Stimulated activated CD4-positive, alpha-beta T cell treated with anti-CD3 and anti-CD28 coated beads, Interleukin-2, amount 100 ng/mL, for 24 hours (primary cell): ENCODE data around the gene TMEM119.
"Not testable (repeated sequence)": the region's sequence is repeated elsewhere in the genome, so short reads cannot be mapped to it uniquely, and the experiment has no call there.

Source experiments
- DNase-seq, 2 donors: peaks; one replicate each; pipeline ENCODE4 v3.0.0-alpha.2; 2020

Gene TMEM119

GRCh38 chr12:108634341-108634751, 36.5 kb upstream of the TMEM119 start:
- peak; percentile 54 to 59 for DNase-seq

DNA sequence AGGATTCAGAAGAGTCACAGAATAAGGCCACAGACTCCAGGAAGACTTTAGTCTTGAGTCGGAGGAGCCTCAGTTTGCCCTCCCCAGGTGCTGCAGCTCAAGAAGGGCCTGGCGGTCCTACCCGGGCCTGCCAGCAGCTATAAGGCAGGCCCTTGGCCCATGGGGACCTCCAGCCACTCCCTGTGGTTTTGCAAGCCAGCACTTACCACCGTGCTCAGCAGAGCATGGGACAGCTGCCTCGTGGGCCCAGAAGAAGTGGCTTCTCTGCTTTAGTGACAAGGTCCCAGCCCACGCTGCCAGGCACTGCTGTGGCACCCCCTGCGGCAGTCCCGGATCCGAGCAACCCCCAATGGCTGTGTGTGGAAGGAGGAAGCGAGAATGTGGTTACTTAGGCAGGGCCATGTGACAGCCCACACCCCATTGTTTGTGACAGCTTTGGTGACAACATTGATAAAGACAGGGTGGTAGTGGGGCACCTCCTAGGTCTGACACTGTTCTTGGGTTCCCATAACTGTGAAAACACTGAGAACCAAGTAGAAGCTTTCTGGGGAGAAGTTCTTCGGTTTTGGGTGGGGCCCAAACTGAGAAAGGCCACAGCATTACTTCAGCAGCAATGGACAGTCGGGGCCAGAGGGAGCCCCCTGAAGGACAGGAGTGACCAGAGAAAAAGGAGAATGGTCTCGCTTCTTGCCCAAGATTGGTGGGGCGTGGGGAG, 35.8 kb upstream of the TMEM119 start, which contains the start of gene SELPLG:
SELPLG (minus strand) TSS at position 361 of the 715 bp plus-strand sequence. CDS start 9,587 bp downstream, outside the sequence.
- DNase-seq: peak; percentile 80 to 82

GRCh38 chr12:108633081-108633533, 35.2 kb upstream of the TMEM119 start:
- DNase-seq: peak in 1 of 2 donors; percentile 11

DNA sequence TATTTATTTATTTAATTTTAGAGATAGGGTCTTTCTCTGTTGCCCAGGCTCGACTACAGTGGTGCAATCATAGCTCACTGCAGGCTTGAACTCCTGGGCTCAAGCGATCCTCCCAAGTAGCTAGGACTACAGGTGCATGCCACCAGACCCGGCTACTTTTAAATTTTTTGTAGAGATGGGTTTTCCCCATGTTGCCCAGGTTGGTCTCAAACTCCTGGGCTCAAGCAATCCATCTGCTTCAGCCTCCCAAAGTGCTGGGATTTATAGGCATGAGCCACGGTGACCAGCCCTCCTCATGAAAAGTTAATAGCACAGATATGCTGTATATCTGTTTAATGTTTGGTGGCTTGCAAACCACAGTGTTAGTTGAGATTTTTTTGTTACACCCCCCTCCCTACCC, 33.4 kb upstream of the TMEM119 start:
- DNase-seq: not testable (repeated sequence)

GRCh38 chr12:108630481-108631207, 32.8 kb upstream of the TMEM119 start:
- peak in 1 of 2 donors; percentile 17 for DNase-seq

DNA sequence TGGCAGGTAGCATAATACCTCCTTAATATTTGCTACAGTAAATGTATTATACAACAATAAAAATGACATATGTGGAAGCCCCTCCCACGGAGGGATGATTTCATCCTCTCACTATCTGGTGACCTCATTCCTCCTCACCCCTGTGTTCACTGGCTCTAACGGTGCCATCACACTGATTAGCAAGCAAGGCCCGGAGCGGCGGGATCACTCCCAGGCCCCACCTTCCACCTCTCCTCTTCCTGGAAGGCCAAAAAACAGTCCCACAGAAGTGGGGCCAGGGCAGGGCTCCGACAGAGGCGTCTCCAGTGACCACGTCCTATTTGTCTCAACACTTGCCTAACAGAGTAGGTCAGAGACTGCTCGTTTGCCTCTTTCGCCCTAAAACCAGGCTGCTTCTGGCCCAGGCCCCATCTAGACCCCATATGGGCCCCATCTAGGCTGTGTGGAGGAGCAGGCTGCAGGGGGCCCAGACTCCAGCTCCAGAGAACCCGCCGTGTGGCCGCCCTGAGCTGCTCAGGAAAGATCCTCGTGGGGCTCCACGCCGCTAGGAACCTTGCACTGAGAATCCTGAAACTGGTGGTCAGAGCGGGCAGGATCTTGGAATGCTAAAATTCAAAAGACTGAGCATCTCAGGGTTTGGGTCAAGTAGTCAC, 32.1 kb upstream of the TMEM119 start:
- peak; percentile 63 to 67 for DNase-seq

GRCh38 chr12:108629151-108629550, 31.3 kb upstream of the TMEM119 start:
- DNase-seq: peak in 1 of 2 donors; percentile 20

- no peak for DNase-seq
Measured at GRCh38 chr12:108627134-108627920, 29.4 kb upstream of the TMEM119 start.

DNA sequence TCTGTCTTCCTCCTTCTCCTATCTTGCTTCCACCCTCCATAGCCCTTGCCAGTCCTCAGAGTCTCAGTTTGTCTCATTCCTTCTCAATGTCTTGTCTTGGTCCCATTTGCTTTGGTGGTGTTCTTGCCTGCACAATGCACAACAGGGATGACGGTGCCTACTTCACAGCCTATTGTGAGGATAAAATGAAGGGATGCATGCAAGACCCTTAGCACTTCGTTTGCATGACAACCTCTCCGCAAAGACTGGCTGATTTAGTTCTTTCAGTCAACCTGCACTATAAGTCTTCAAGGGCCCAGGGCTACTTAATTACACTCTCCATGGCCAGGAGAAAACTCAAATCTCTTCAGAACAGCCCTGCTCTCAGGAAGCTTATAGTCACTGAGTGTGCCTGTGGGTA, 27.3 kb upstream of the TMEM119 start:
- DNase-seq: no peak

DNA sequence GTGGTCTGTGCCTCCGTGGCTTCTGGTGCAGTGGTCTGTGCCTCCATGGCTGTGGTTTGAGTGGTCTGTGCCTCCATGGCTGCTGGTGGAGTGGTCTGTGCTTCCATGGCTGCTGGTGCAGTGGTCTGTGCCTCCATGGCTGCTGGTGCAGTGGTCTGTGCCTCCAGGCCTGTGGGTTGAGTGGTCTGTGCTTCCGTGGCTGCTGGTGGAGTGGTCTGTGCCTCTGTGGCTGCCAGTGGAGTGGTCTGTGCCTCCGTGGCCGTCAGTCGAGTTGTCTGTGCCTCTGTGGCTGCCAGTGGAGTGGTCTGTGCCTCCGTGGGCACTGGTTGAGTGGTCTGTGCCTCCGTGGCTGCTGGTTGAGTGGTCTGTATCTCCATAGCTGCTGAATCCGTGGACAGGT, 25.7 kb upstream of the TMEM119 start:
- no peak for DNase-seq

DNA sequence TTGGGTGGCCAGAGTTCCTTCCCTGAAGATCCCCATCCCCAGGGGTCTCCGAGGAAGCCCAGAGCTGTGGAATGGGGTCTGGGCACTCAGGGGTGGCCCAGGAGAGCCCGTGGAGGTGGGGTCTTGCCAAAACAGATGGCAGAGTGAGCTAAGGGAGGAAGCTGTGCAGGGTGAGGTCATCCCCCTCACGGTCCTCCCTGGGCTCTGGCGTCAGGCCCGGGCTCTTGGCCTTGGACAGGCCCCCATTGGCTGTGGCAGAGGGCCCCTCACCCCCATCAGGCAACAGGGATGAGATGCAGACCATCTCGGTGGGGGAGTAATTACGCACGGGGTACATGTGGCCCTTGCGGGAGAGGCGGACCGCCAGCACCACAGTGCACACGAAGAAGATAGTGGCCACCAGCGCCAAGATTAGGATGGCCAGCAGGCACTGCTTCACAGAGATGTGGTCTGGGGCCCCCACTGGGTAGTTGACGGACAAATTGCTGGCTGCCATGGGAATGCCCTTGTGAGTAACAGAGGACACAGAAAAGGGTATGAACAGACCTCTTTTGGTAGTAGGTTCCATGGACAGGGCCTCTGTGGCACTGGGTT, 25.1 kb upstream of the TMEM119 start:
- no peak for DNase-seq

GRCh38 chr12:108622421-108622820, 24.5 kb upstream of the TMEM119 start:
- DNase-seq: no peak

- no peak for DNase-seq
Measured at GRCh38 chr12:108621161-108621560, 23.3 kb upstream of the TMEM119 start.

DNA sequence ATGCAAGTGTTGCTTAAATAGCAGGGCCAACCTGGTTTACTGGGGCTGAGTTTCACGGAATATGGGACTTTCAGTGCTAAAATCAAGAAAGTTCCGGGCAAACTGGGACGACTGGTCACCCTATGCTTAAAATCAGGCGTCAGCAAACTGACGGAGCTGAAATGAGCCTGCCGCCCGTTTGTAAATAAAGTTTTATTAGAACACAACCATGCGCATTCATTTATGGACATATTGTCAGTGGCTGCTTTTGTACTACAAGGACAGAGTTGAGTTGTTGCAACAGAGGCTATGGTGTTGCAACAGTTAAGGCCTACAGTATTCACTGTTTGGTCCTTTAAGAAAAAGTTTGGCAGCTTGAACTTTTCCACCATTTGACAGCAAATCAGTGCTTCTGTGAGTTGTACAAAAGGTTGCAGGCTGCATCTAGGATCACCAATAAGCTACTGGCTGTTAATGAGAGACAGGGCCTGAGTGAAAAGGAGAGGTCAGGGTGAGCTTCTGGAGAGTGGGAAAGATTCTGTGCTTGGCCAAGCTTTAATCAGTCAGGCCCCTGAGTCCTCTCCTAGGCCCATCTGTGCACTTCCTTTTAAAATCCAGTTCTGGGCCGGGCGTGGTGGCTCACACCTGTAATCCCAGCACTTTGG, 22.5 kb upstream of the TMEM119 start:
- DNase-seq: no peak

- no peak for DNase-seq
Measured at GRCh38 chr12:108619369-108620160, 21.7 kb upstream of the TMEM119 start.

DNA sequence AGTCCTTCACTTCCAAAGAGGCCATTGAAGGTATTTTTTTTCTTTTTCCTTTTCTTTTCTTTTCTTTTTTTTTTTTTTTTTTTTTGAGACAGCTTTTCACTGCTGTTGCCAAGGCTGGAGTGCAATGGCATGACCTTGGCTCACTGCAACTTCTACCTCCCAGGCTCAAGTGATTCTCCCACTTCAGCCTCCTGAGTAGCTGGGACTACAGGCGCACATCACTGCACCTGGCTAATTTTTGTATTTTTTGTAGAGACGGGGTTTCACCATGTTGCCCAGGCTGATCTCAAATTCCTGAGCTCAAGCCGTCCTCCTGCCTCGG, 21.0 kb upstream of the TMEM119 start:
- not testable (repeated sequence) for DNase-seq

DNA sequence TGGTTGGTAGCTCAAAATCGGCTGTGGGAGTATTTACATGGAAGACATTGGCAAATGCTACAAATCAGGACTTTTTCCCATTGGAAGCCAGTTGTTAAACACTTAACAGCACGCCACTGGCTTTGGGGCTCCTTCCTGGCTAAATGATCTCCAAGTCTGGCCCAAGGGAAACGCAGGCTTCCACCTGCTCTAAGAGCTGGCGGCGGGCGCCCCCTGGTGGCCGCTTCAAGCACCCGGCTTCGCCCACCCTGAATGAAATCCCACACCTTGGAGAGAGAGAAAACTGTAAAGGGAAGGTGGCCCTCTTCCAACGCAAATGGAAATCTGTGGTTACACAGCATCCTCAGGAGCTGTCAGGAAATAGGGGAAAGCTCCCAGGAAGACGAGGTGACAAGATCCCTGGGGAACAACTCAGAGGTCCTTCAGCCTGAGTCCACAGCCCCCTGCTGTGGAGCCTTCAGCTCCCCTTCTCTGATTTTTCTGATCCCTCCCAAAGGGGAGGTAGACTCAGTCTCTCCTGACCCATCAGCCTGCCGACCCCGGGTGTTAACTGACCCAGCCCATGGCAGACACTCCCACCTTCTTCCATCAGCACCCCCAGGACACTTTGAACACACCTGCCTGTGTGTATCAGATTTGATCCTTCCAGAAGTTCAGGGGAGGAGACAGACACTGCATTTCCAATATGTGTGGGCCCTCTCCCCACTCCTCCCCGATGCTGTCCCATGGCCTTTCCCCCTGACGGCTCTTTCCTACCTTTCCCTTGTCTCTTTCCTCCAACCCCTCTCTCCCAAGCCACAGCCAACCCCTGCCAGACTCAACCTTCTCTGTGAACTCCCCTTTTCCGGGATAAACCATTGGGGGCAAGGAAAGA, 20.4 kb upstream of the TMEM119 start:
- peak; percentile 85 for DNase-seq

DNA sequence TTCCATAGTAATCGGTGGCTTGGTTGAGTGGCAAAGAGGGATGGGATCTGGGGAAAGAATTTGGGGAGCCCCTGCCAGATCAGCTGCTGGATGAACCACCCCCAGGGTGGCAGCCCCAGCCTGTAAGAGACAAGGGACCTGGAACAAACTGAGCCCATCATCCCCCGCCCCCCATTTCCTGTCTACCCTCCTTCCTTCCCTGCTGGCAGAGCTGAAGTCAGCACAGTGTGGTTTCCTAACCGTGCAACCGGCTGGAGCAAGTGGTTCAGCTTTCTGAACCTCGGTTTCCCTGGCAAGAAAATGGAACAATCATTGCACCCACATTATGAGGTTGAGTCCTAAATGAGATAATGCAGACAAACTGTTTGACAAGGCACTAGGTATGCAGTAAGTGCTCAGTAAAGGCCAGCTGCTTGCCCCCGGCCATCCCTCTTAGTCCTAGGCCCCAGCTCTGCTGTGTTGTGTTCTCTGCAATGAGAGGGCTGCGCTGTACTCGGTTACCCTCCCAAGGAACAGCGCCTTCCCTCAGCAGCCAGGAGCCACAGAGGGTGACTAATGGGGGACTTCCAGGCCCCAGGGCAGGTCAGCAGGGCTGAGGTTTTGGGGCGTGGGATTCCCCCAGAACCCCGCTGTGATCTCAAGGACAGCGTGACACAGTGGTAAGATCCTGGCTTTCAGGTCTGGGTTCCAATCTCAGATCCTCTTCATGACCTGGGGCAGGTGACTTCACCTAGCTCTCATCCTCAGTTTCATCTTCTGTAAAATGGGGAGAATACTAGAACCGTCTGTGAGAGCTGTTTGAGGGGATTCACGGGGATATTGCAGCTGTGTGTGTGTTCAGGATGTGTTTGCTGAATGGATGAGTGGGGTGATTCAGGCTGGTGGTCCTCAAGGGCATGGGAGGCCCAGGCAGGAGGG, 19.3 kb upstream of the TMEM119 start:
- DNase-seq: peak; percentile 77 to 81

DNA sequence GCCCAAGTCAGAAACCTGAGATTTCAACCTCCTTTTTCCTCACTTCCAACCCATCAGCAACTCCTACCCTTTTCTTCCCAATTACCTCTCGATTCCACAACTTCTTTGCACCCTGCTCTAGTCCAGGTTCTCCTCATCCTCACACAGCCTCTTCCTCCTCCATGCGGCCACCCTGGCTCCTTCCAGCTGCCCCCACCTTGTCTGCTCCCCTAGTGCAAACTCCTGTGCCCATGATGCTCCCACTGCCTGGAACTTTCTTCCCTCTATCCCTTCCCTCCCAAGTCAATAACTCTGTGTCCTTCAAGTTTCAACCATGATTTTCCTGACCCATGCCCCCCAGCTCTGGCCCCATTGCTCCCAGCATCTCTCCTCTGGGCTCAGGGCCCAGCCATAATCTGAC, 18.5 kb upstream of the TMEM119 start:
- DNase-seq: no peak
